Activated CD4-positive, alpha-beta T cell treated with anti-CD3 and anti-CD28 coated beads, Interleukin-2, amount 10 ng/mL, durations not matched to agents 24 days and 14 days (primary cell): ENCODE results near the gene CSNK2A1. TPM values are rescaled to one million over a fixed set of nuclear protein-coding genes. Genes with fewer than 3 reads are reported as not detected.

ENCODE experiments used
- DNase-seq: peaks from one replicate; pipeline ENCODE4 v3.0.0; 2022
- H3K27ac Mint-ChIP-seq: one replicate; pipeline ENCODE4 v1.8.0; 2022; ENCODE audit warnings: mild to moderate bottlenecking, mixed read lengths
- H3K27me3 Mint-ChIP-seq: one replicate; pipeline ENCODE4 v1.8.0; 2022; ENCODE audit warnings: mixed read lengths
- H3K36me3 Mint-ChIP-seq: one replicate; pipeline ENCODE4 v1.8.0; 2022; ENCODE audit warnings: low read depth, mild to moderate bottlenecking, mixed read lengths
- H3K4me1 Mint-ChIP-seq: one replicate; pipeline ENCODE4 v1.8.0; 2021; ENCODE audit warnings: mixed read lengths
- H3K4me3 Mint-ChIP-seq: one replicate; pipeline ENCODE4 v1.8.0; 2022; ENCODE audit warnings: mild to moderate bottlenecking, moderate library complexity, mixed read lengths
- H3K9me3 Mint-ChIP-seq: one replicate; pipeline ENCODE4 v1.8.0; 2021; ENCODE audit warnings: mixed read lengths
- intact Hi-C: fragments of 100-400 bp; cut with micrococcal nuclease; formaldehyde crosslinking; loops from one replicate; pipeline ENCODE4 v1.15.1; 2023
- total RNA-seq: library from RNA; stranded (reverse); gene quantifications from 2 replicates; pipeline ENCODE4 v1.2.3, GENCODE V29; 2022

The CSNK2A1 gene
- total RNA-seq, 1 donor from 2014 or later, result 179 TPM

DNA sequence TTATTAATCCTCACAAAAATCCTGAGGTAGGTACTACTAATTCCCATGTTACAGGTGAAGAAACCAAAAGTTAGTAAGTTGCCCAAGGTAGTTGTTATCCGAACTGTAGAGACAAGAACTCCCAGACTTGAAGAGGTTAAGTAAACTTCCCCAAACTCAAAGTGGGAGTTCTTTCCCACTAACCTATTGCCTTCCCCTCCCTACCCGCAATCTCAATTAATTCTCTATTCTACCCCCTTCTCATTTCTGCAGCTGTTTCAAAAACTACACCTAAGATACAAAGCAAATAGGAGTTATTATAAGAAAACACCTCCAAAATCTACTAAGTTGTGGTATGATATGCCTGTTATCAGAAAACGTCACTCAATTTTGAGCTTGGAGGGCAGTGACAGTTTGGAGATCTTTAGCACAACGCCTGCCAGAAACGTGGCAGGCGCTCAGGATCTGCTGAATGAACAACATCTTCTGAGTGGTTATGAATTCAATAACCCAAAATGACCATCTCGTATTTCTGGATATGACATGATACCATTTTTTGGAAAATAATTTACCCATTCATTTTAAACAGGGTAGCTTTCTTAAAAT, 7.1 kb downstream of the CSNK2A1 start:
- no peak overlapping the region for H3K27ac Mint-ChIP-seq
- DNase-seq, result no peak
- H3K36me3 Mint-ChIP-seq, result peaks cover 49% of the 10 kb centered on the region
- H3K27me3 Mint-ChIP-seq, result no peaks in the 10 kb centered on the region
- intact Hi-C loops, result no loop called here
- H3K4me3 Mint-ChIP-seq, result no peak overlapping the region
- peaks cover 47% of the 10 kb centered on the region for H3K4me1 Mint-ChIP-seq
- peaks cover under 1% of the 10 kb centered on the region for H3K9me3 Mint-ChIP-seq

GRCh38 chr20:535958-536357, 7.6 kb downstream of the CSNK2A1 start:
- no peak overlapping the region for H3K27ac Mint-ChIP-seq
- no peak overlapping the region for H3K4me3 Mint-ChIP-seq
- peaks cover 45% of the 10 kb centered on the region for H3K4me1 Mint-ChIP-seq
- DNase-seq, result no peak
- no peaks in the 10 kb centered on the region for H3K27me3 Mint-ChIP-seq
- no peaks in the 10 kb centered on the region for H3K9me3 Mint-ChIP-seq
- H3K36me3 Mint-ChIP-seq, result peaks cover 46% of the 10 kb centered on the region
- intact Hi-C loops, result no loop called here

DNA sequence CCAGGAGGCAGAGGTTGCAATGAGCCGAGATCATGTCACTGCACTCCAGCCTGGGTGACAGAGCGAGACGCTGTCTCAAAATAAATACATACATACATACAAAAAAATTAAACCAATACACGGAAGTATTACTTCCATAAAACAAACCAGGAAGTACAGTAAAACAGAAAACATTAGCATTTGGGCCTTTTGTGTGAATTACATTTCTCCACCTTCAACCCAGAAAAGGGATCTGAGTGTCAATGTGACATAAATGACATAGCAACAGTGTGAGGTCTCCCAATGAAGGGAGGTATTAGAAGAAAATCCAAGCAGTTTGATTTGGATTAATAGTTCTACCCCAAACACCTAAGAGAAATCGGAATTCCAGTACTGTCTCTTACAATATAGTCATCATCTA, 10.1 kb downstream of the CSNK2A1 start:
- Mint-ChIP-seq H3K4me3 (no peak overlapping the region), H3K27ac (no peak overlapping the region), H3K36me3 (peaks cover 41% of the 10 kb centered on the region), H3K4me1 (peaks cover 38% of the 10 kb centered on the region), H3K27me3 (no peaks in the 10 kb centered on the region), H3K9me3 (no peaks in the 10 kb centered on the region)
- intact Hi-C loops, result no loop called here
- DNase-seq, result no peak

- no peaks in the 10 kb centered on the region for H3K27me3 Mint-ChIP-seq
- peaks cover 48% of the 10 kb centered on the region for H3K36me3 Mint-ChIP-seq
- no peak overlapping the region for H3K4me3 Mint-ChIP-seq
- DNase-seq, result no peak
- H3K27ac Mint-ChIP-seq, result no peak overlapping the region
- intact Hi-C loops, result no loop called here
- H3K9me3 Mint-ChIP-seq, result peaks cover 4% of the 10 kb centered on the region
- peaks cover 30% of the 10 kb centered on the region for H3K4me1 Mint-ChIP-seq
Measured at GRCh38 chr20:532530-532929, 11.1 kb downstream of the CSNK2A1 start.

DNA sequence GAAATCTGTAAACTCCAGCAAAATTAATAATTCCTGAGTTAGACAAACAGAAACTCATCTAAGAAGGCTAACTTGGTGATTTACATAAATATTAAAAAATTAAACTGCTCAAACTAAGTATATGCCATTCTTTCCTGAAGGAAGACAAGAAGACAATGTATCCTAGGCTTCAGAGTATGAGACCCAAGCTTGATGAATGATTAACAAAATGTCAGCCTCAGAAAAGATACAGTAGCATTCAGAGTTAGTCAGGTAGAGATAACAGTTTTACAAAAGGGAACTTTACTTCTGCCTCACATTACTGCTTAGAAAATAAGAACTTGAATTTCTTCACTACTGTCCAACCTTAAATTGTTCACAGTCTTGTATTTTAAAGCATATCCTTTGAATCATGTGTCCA, 12.0 kb downstream of the CSNK2A1 start:
- intact Hi-C loops, result no loop called here
- Mint-ChIP-seq H3K36me3 (peaks cover 55% of the 10 kb centered on the region), H3K4me3 (no peak overlapping the region), H3K27ac (no peak overlapping the region), H3K4me1 (peaks cover 29% of the 10 kb centered on the region), H3K9me3 (peaks cover 11% of the 10 kb centered on the region), H3K27me3 (no peaks in the 10 kb centered on the region)
- DNase-seq, result no peak

DNA sequence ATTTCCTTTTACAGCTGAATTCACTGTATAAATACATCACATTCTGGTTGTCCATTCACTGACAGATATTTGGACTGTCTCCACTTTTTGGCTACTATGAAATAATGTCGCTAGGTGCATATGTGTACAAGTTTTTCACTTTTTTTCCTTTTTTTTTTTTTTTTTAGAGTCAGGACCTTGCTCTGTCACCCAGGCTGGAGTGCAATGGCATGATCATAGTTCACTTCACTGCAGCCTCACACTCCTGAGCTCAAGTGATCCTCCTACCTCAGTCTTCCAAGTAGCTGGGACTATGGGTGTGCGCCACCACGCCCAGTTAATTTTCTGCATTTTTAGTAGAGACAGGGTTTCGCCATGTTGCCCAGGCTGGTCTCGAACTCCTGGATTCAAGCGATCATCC, 13.3 kb downstream of the CSNK2A1 start:
- H3K9me3 Mint-ChIP-seq, result peaks cover 11% of the 10 kb centered on the region
- H3K4me1 Mint-ChIP-seq, result peaks cover 20% of the 10 kb centered on the region
- H3K27me3 Mint-ChIP-seq, result no peaks in the 10 kb centered on the region
- no peak for DNase-seq
- H3K4me3 Mint-ChIP-seq, result no peak overlapping the region
- H3K27ac Mint-ChIP-seq, result no peak overlapping the region
- intact Hi-C loops, result no loop called here
- peaks cover 64% of the 10 kb centered on the region for H3K36me3 Mint-ChIP-seq

GRCh38 chr20:528923-529604, 14.5 kb downstream of the CSNK2A1 start:
- H3K9me3 Mint-ChIP-seq, result peaks cover 11% of the 10 kb centered on the region
- H3K27ac Mint-ChIP-seq, result peak overlapping the region; percentile 60
- no peak for DNase-seq

DNA sequence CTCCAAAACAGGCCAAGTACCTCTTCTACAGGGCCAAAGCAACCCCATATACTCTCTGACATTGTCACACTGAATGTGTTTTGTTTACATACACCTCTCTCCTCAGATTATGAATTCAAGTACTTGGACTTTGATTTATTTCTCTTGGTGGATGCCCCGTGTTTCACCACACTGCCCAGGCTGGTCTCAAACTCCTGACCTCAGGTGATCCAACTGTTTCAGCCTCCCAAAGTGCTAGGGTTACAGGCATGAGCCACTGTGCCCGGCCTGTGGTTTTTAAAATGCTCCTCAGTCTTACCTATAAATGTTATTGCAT, 16.1 kb downstream of the CSNK2A1 start:
- Mint-ChIP-seq H3K4me3 (no peak overlapping the region), H3K27me3 (no peaks in the 10 kb centered on the region), H3K4me1 (peaks cover 12% of the 10 kb centered on the region), H3K9me3 (peaks cover 17% of the 10 kb centered on the region), H3K27ac (no peak overlapping the region), H3K36me3 (peaks cover 70% of the 10 kb centered on the region)
- intact Hi-C loops, result no loop called here
- DNase-seq, result no peak

More at GRCh38 chr20:528923-529604, 14.5 kb downstream of the CSNK2A1 start:
- Mint-ChIP-seq H3K4me3 (no peak overlapping the region), H3K36me3 (peaks cover 66% of the 10 kb centered on the region), H3K4me1 (peaks cover 14% of the 10 kb centered on the region), H3K27me3 (no peaks in the 10 kb centered on the region)
- intact Hi-C loops, result no loop called here

GRCh38 chr20:521860-522259, 21.7 kb downstream of the CSNK2A1 start:
- Mint-ChIP-seq H3K4me3 (no peak overlapping the region), H3K9me3 (peaks cover 25% of the 10 kb centered on the region), H3K27ac (no peak overlapping the region), H3K27me3 (no peaks in the 10 kb centered on the region), H3K36me3 (peaks cover 74% of the 10 kb centered on the region), H3K4me1 (peaks cover 8% of the 10 kb centered on the region)
- intact Hi-C loops, result no loop called here
- no peak for DNase-seq

- peaks cover 68% of the 10 kb centered on the region for H3K36me3 Mint-ChIP-seq
- peaks cover 11% of the 10 kb centered on the region for H3K4me1 Mint-ChIP-seq
- no peak overlapping the region for H3K27ac Mint-ChIP-seq
- H3K9me3 Mint-ChIP-seq, result peaks cover 22% of the 10 kb centered on the region
- intact Hi-C loops, result no loop called here
- no peak overlapping the region for H3K4me3 Mint-ChIP-seq
- no peak for DNase-seq
- no peaks in the 10 kb centered on the region for H3K27me3 Mint-ChIP-seq
Measured at GRCh38 chr20:519999-520398, 23.6 kb downstream of the CSNK2A1 start.

GRCh38 chr20:517221-517620, 26.4 kb downstream of the CSNK2A1 start:
- Mint-ChIP-seq H3K27ac (no peak overlapping the region), H3K4me3 (no peak overlapping the region), H3K4me1 (peaks cover 23% of the 10 kb centered on the region), H3K27me3 (no peaks in the 10 kb centered on the region), H3K36me3 (peaks cover 58% of the 10 kb centered on the region), H3K9me3 (peaks cover 17% of the 10 kb centered on the region)
- intact Hi-C loops, result no loop called here
- no peak for DNase-seq

DNA sequence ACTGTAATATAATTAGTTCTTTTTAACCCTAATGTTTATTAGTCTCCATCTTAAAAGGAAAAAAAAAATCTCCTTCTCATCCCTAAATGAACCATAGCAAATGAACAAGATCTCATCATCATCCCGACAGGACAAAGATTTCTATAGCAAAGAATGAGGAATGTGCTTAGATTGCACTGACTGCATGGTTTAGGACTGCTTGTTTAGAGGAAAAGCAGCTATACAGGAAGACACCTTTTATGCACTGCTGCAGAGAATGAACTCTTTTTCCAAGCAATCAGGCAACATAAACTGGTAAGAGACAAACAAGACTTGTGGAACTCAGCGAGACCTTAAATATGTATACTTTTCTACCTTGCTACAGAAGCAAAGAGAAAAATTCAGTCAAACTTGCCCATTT, 26.8 kb downstream of the CSNK2A1 start:
- H3K4me1 Mint-ChIP-seq, result peaks cover 27% of the 10 kb centered on the region

DNA sequence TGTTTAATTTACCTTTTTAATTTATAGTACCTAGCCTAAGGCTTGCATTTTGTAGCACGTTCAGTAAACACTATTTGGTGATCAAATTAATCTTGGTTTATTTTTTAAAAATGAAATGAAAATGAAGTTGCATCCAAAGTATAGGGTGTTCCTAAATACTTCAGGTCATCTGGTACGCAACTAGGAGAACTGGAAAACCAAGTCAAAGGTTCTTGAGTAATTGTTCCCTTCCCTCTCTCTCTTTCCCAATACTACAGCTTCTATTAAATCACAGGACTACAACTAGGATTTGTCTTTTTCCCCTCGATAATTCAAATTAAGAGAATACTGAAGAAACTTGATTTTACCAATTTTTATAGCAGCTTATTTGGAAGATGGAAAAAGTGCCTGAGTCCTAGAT, 27.9 kb downstream of the CSNK2A1 start:
- H3K27me3 Mint-ChIP-seq, result no peaks in the 10 kb centered on the region
- no peak overlapping the region for H3K27ac Mint-ChIP-seq
- intact Hi-C loops, result no loop called here
- no peak overlapping the region for H3K4me3 Mint-ChIP-seq
- peaks cover 48% of the 10 kb centered on the region for H3K36me3 Mint-ChIP-seq
- peaks cover 14% of the 10 kb centered on the region for H3K9me3 Mint-ChIP-seq
- no peak for DNase-seq
- peaks cover 33% of the 10 kb centered on the region for H3K4me1 Mint-ChIP-seq

More for the DNA sequence above, 26.8 kb downstream of the CSNK2A1 start:
- H3K4me3 Mint-ChIP-seq, result no peak overlapping the region
- no peak for DNase-seq
- H3K27me3 Mint-ChIP-seq, result no peaks in the 10 kb centered on the region
- H3K27ac Mint-ChIP-seq, result no peak overlapping the region
- intact Hi-C loops, result no loop called here
- peaks cover 57% of the 10 kb centered on the region for H3K36me3 Mint-ChIP-seq
- peaks cover 17% of the 10 kb centered on the region for H3K9me3 Mint-ChIP-seq

DNA sequence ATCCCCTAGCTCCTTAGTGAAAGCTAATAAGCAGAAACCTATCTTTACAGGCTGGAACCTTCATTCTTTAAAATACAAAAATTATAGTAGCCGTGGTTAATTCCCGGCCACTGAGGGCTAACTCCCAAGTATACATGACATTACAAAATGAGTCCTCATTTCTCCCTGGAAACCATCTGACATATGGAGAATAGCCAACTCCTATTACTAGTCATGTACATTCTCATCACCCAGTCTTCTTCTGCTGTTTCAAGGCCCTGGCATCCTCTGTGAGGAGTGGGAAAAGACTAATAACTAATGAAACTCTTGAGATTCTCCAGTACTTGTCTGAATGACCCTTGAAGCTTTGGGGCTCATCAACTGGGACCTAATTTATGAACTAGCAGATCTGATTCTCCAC, 30.2 kb downstream of the CSNK2A1 start:
- Mint-ChIP-seq H3K4me3 (no peak overlapping the region), H3K27me3 (no peaks in the 10 kb centered on the region), H3K4me1 (peaks cover 37% of the 10 kb centered on the region), H3K36me3 (peaks cover 38% of the 10 kb centered on the region), H3K9me3 (no peaks in the 10 kb centered on the region), H3K27ac (no peak overlapping the region)
- DNase-seq, result no peak
- intact Hi-C loops, result no loop called here
